ENCODE results near the gene OGN. TPM values are rescaled to one million over a fixed set of nuclear protein-coding genes. Genes with fewer than 3 reads are reported as not detected.
"Not testable (repeated sequence)": the region's sequence is repeated elsewhere in the genome, so short reads cannot be mapped to it uniquely, and the experiment has no call there.

The OGN gene
- total and polyA plus RNA-seq, 11 donors: 2.1 to 65.4 (median 9.6) TPM

GRCh38 chr9:92414566-92414965 is 10.2 kb upstream of the OGN start:
- WGBS, 4 donors: 56 to 64% (median 60%) methylated on average over 1 of the region's 1 CpG
- Histone ChIP-seq H3K4me1 (peaks cover 0 to 18% (median 0%) of the 10 kb centered on the region in 12 donors), H3K9me3 (peaks cover 0 to 9% (median 0%) of the 10 kb centered on the region in 12 donors), H3K27me3 (no peaks in the 10 kb centered on the region), H3K27ac (no peak overlapping the region), H3K36me3 (no peaks in the 10 kb centered on the region), H3K4me3 (no peak overlapping the region)
- ATAC-seq (no peak), DNase-seq (no peak)
- TF ChIP-seq POLR2A (IDR thresholded peaks at IDR 0.05) (no peak), CTCF (IDR thresholded peaks at IDR 0.05) (no peak)
- intact Hi-C loops (cut with DNase I): no loop called here

- DNase-seq; H3K4me3 ChIP-seq; H3K36me3 ChIP-seq; H3K9me3 ChIP-seq; H3K27me3 ChIP-seq; intact Hi-C loops (cut with DNase I): not testable (repeated sequence)
- Histone ChIP-seq H3K4me1 (peaks cover 0 to 31% (median 0%) of the 10 kb centered on the region in 12 donors), H3K27ac (peak overlapping the region in 5 of 12 donors; percentile 21 to 53 (median 26))
- 76 to 86% (median 81%) methylated on average over 4 of the region's 4 CpGs for WGBS, 4 donors
- peak in 1 of 4 donors; percentile 21 for ATAC-seq
These were observed 6.8 kb upstream of the OGN start for GRCh38 chr9:92411157-92411556.

GRCh38 chr9:92408747-92409478 is 4.5 kb upstream of the OGN start:
- intact Hi-C loops (cut with DNase I): no loop called here
- no peak for DNase-seq
- Histone ChIP-seq H3K36me3 (no peaks in the 10 kb centered on the region), H3K27ac (no peak overlapping the region), H3K4me1 (peaks cover 0 to 31% (median 0%) of the 10 kb centered on the region in 12 donors), H3K27me3 (no peaks in the 10 kb centered on the region), H3K4me3 (no peak overlapping the region), H3K9me3 (peaks cover 0 to 9% (median 0%) of the 10 kb centered on the region in 12 donors)
- 88 to 100% (median 92%) methylated on average over 2 of the region's 2 CpGs for WGBS, 4 donors
- ATAC-seq: no peak
- TF ChIP-seq POLR2A (IDR thresholded peaks at IDR 0.05) (no peak), CTCF (IDR thresholded peaks at IDR 0.05) (no peak)

- 84 to 97% (median 92%) methylated on average over 2 of the region's 2 CpGs for WGBS, 4 donors
- H3K4me3 ChIP-seq: no peak overlapping the region
- peaks cover 0 to 31% (median 0%) of the 10 kb centered on the region in 12 donors for H3K4me1 ChIP-seq
- DNase-seq (no peak), ATAC-seq (no peak)
- intact Hi-C loops (cut with DNase I): no loop called here
- no peaks in the 10 kb centered on the region for H3K27me3 ChIP-seq
- H3K27ac ChIP-seq: no peak overlapping the region
- peaks cover 0 to 9% (median 0%) of the 10 kb centered on the region in 12 donors for H3K9me3 ChIP-seq
- no peak for TF ChIP-seq POLR2A (IDR thresholded peaks at IDR 0.05)
- TF ChIP-seq CTCF (IDR thresholded peaks at IDR 0.05): no peak
- no peaks in the 10 kb centered on the region for H3K36me3 ChIP-seq
These were observed 3.4 kb upstream of the OGN start for GRCh38 chr9:92407818-92408217.
